GM10248 (cell line): ENCODE data around the gene LSM3.

Experiments
- CTCF ChIA-PET: fragments of 300-600 bp; sonication (Branson Sonifier 250); formaldehyde crosslinking; extraction: SDS; loops from one replicate; lab custom pipeline; 2021; ENCODE audit warnings: antibody characterized with exemption; lab: Yijun Ruan, JAX
- POLR2A ChIA-PET: fragments of 350-650 bp; sonication (Branson Sonifier 250); formaldehyde crosslinking; extraction: SDS; loops from one replicate; lab custom pipeline; 2020; ENCODE audit warnings: antibody characterized with exemption; lab: Yijun Ruan, JAX
- DNase-seq: peaks from one replicate; pipeline ENCODE4 v3.0.0; 2012; ENCODE audit errors: extremely low spot score
- CTCF ChIP-seq: IDR thresholded peaks from 2 replicates; pipeline ENCODE4 v1.5.1; 2012; ENCODE audit warnings: mild to moderate bottlenecking, low read depth; ENCODE audit errors: extremely low read depth, missing control alignments, control extremely low read depth

LSM3 gene

DNA sequence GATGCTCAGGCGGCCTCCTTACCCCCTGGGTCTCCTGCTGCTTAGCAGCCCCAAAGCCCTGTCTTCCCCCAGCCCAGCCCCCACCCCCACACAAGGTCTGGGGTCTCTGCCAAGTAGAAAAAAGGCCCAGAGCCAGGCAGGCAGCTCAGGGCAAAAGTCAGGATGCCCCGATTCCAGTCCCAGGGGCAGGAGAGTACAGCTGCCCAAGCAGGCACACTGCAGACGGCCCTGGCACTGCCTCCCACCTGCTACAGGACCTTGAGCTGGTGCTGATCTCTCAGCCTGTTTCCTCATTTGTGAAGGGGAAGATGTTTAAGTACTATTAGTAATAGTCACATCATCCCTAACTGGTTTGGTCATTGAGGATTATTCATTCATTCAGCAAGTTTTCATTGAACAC is 41.2 kb upstream of the LSM3 start:
- no peak for TF ChIP-seq CTCF
- POLR2A ChIA-PET: no interaction called here
- no peak for DNase-seq
- CTCF ChIA-PET: no interaction called here

DNA sequence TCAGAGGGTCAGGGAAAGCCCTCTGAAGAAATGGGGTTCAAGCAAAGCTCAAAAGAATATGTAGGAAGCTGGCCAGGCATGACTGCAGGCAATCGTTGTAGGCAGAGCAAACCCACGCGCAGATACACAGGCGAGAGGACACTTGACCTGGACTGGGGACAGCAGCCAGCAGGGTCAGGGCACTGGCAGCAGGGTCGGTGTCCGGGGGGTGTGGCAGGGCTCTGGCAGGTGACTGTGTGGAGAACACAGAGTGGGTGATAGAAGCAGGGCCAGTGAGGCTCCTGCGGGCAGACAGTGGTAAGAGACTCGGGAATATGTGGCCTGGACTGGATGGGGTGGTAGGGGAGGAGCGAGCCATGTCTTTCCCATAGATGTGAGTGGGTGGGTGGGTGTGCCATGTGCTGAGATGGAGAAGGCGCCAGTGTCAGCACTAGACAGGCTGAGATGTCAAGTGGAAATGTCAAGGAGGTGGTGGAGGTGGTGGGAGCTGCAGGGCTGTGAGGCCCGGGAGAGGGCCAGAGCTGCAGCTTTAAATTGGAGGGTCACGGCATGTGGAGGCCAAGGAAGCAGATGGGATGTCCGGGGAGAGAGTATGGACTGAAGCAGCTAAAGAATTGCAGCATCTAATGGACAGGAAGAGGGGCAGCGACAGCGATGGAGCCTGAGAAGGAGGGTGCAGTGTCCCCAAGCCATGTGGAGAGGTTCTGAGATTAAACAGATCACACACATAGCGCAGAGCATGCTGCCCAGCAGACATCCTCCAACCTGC is 40.3 kb upstream of the LSM3 start:
- DNase-seq: no peak
- CTCF ChIA-PET: interaction anchor here (0.9 kb wide), 1 partner anchor 242 kb away, joined by 3 read pairs; no protein-coding TSS in a partner anchor
- TF ChIP-seq CTCF: no peak

GRCh38 chr3:14138878-14139655 is 39.5 kb upstream of the LSM3 start:
- ChIA-PET CTCF (interaction anchor here (0.9 to 1.3 kb wide), 2 partner anchors 13 to 242 kb away, joined by 3 to 4 read pairs; no protein-coding TSS in a partner anchor), POLR2A (no interaction called here)
- DNase-seq: no peak
- no peak for TF ChIP-seq CTCF

More for the DNA sequence above, 40.3 kb upstream of the LSM3 start:
- POLR2A ChIA-PET: no interaction called here

DNA sequence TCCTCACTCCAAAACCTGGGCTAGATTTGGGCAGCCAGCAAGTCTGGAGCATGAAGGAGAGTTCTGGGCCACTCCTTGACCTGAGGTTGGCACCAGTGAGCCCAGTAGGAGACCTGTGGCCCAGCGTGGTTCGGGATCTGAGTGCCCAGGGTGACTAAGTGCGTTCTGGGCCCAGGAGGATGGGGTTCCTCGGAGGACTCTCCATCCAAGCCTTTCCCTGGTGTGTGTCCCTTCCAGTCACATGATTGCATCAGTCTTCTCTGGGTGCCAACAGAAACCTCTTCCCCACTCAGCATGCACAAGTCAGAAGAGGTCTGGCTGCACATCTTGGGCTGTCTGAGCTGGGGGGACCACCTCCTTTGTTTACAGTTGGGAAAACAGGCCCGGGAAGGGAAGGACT is 38.8 kb upstream of the LSM3 start:
- no peak for DNase-seq
- ChIA-PET POLR2A (no interaction called here), CTCF (interaction anchor here (1.3 kb wide), 1 partner anchor 14 kb away, joined by 4 read pairs; no protein-coding TSS in a partner anchor)
- no peak for TF ChIP-seq CTCF

- ChIA-PET CTCF (interaction anchor here (1.3 to 2.0 kb wide), 3 partner anchors 14 to 34 kb away, joined by 3 to 6 read pairs (median 4); no protein-coding TSS in a partner anchor), POLR2A (no interaction called here)
- no peak for TF ChIP-seq CTCF
- no peak for DNase-seq
Observed at GRCh38 chr3:14140668-14141067, 37.9 kb upstream of the LSM3 start.

GRCh38 chr3:14141144-14141543 is 37.5 kb upstream of the LSM3 start:
- no peak for TF ChIP-seq CTCF
- ChIA-PET CTCF (interaction anchor here (1.3 to 2.0 kb wide), 2 partner anchors 15 to 34 kb away, joined by 3 to 6 read pairs; no protein-coding TSS in a partner anchor), POLR2A (no interaction called here)
- DNase-seq: no peak
